EH (cell line): ENCODE results near the gene CACNA1A.
"Not testable (repeated sequence)": the region's sequence is repeated elsewhere in the genome, so short reads cannot be mapped to it uniquely, and the experiment has no call there.

Experiments
- DNase-seq: peaks from one replicate; pipeline ENCODE4 v3.0.0-alpha.2; 2015; ENCODE audit warnings: low read depth

The CACNA1A gene

DNA sequence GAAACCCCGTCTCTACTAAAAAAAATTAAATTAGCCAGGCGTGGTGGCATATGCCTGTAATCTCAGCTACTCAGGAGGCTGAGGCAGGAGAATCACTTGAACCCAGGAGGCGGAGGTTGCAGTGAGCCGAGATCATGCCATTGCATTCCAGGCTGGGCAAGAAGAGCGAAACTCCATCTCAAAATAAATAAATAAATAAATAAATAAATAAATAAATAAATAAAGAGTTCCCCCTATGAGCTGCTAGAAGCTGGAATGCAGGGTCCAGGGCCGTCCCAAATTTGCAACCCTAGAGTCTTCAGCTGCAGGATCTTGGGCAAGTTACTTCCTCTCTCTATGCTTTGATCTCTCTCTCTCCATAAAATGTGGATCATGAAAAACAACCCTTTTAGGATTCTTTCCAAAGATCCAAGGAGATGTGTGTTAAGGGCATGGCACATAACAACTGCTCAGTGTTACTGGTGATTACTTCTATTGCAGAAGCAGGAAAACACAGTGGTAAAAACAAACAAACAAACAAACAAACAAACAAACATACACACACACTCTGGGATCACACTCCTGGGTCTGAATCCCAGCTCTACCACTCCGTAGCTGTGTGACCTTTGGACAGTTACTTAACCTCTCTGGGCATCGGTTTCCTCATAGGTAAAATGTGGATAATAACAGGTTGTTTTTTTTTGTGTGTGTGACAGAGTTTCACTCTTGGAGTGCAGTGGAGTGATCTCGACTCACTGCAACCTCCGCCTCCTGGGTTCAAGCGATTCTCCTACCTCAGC lies 78.8 kb downstream of the CACNA1A start:
- DNase-seq, result no peak

- DNase-seq, result not testable (repeated sequence)
These were observed 80.4 kb downstream of the CACNA1A start for GRCh38 chr19:13425875-13426274.

DNA sequence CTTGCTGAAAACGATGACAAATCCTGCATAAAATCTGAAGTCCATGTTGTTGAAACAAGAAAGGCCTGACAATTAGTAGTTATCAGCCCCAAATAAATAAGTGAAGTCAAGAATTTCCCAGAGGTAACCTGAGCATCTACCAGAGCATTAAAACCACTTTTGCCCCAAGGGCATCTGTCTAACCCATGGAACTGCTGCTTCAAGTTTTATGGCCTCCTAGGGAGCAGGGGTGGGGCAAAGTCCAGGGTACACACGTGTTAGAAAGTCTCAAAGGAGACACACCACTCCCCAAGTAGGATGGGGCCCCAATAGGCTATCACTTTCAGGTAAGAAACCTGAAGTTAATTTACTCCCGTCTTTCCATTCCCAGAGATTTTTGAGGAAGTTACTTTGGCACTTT lies 81.1 kb downstream of the CACNA1A start:
- no peak for DNase-seq

GRCh38 chr19:13420780-13421179 lies 85.5 kb downstream of the CACNA1A start:
- no peak for DNase-seq

DNA sequence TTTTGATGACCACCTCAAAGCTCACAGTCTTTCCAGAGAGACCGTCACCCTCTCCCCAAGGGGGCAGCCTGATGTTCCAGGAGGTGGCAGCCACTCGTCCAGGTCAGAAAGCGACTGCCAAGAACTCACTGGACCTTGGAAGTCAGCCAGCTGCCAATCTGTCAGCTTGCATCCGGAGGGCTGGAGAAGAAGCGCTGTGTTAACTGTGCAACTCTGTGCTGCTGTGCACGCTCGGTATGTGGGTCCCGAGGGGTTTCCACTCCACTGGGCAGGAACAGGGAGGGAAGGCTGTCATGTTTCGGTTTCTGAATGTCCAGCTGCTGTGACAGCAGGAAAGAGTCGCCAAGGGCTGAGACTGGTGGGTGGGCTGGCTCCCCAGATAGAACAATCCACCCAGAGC lies 89.2 kb downstream of the CACNA1A start:
- no peak for DNase-seq

- no peak for DNase-seq
These were observed 94.4 kb downstream of the CACNA1A start for GRCh38 chr19:13411899-13412298.

DNA sequence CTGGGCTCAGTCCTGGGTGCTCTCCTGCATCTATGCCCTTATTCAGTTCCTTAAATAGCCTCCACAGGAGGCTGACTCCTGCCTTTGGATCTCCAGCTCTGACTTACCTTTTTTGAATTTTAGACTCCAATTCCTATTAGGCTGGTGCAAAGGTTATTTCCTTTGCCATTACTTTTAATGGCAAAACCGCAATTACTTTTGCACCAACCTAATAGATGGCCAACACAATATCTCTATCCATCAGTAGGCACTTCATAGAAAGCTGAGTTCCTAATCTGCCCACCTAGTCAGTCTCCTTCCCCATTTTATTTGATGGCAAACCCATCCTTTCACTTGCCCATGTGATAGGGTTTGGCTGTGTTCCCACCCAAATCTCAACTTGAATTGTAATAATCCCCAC lies 95.3 kb downstream of the CACNA1A start:
- DNase-seq, result no peak

DNA sequence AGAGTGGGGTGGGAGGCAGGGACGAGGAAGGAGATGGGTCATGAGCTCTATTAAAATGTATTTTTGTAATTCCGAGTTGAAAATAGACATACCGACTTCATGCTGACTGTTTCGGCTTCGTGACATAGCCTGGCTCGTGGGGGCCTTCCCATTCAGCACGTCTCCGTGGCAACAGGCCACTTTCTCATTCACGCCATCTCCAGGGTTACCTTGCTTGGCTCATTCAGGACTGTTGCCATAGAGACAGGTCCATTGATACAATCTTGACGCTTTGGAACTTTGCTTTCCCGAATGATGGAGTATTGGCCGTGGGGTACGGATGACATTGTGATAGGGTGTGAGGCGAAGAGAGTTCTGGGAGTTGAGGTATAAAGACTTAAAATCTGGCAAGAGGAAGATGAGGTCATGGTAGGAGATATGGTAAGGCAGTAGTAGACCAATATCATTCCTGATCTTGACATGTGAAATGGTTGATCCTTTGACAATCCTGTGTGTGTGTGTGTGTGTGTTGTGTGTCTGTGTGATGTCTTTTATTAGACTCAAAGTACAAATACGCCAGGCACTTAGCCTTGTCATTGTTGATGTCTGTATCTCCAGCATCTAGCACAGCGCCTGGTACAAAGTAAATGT lies 97.3 kb downstream of the CACNA1A start:
- no peak for DNase-seq

DNA sequence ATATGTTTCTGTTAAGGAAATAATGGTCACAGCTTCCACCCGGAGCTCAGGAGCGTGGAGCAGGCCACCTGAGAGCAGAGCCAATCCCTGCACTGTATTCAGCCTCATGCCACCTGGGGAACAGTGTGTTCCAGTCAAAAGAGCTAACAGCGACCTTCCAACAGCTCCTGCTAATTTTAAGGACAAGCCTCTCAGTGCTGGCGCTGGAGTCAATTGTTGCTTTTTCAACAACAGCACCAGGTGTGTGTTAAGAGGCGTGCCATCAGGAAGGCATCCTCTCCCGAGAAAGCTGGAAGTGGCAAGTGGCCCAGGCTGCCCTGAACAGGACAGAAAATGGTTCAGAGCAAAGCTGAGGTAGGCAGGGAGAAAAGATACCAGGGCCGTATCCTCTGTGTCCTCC lies 102.0 kb downstream of the CACNA1A start:
- no peak for DNase-seq

DNA sequence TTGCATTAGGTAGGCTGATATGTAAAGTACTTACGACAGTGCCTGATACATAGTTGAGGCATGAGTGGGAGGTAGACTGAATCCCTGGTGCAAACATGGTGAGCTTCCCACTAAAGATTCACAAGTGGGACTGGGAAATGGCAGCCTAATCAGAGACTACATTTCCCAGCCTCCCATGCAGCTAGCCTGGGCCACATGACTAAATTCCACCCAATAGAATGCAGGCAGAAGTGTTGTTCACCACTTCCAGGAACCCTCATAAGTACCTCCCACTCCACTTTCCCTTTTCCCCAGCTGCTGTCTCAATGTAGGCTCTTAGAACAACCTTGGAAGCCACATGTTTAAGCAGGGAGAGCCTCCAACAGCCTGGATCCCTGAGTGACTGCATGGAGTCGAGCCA lies 104.9 kb downstream of the CACNA1A start:
- DNase-seq, result peak; percentile 36

GRCh38 chr19:13400296-13400695 lies 106.0 kb downstream of the CACNA1A start:
- no peak for DNase-seq

DNA sequence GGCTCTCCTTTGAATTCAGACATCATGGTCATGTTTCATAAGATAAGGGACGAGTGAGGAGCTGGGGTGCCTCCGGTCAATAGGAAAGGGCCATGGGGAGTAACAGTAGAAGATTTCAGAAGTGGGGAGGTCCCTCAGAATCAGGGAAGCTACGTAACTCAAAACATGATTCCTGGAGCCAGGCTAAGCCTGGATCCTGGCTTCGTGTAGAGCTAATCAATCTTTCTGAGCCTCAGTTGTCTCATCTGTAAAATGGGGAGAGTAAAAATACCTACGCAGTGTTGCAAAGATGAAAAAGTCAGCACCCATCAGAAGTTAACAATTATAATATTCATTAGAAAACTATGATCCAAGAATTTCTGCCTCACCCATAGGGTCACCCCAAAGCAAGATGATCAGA lies 106.5 kb downstream of the CACNA1A start:
- DNase-seq, result no peak

DNA sequence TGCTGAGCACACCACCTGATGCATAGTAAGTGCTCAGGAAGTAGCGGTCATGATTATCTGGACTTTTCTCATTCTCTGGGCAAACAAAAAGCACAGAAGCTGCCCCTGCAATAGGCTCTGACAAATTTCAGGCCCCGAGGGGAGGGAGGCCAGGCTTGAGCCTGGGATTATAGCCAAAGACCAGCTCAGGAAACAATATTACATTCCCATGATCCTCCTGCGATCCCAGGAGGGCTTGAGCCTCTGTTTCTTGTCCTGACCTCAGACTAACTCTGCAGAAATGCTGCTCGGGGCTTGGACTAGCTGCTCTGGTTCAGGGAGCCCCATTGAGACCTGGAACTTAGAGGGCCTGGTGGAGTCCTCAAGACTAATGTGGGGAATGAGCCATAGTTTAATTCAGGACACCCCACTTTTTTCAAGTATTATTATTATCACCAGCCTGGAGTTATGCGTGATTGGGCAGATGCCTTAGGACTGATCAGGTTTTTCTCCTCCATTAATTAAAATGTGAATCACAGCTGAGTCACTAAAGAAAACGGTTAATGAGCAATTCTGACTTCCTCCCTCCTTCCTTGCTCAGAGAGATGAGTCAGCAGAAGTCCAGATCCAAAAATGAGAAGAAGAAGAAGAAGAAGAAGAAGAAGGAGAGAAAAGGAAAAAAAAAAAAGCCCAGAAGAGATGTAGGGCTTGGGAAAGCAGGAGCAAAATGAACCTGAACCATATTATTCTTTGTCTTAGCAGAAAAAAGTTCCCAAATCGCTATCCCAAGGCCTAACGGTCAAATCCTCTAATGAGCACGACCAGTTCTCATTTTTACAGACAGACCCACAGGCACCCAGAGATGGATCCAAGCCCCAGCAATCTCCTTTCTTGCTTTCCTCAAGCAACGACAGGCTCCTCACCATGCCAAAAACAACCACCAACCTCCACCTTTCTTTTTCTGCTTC lies 107.2 kb downstream of the CACNA1A start:
- DNase-seq, result peak; percentile 92

- DNase-seq, result no peak
These were observed 108.1 kb downstream of the CACNA1A start for GRCh38 chr19:13398182-13398581.

- DNase-seq, result peak; percentile 69
These were observed 109.8 kb downstream of the CACNA1A start for GRCh38 chr19:13396250-13397080.

DNA sequence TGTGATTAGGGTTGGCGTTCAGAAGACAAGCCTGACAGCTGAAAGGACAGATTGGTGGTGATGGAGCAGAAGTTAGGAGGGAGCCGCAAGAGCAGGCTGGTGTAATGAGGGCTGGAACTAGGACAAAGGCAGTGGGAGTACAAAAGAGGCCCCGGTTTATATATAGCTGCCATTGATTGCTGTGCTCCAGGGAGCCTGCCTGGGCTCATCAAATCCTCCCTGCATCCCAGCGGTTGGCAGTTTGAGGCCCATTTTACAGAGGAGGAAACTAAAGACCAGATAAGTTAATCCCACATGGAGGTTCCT lies 123.7 kb downstream of the CACNA1A start:
- DNase-seq, result no peak

DNA sequence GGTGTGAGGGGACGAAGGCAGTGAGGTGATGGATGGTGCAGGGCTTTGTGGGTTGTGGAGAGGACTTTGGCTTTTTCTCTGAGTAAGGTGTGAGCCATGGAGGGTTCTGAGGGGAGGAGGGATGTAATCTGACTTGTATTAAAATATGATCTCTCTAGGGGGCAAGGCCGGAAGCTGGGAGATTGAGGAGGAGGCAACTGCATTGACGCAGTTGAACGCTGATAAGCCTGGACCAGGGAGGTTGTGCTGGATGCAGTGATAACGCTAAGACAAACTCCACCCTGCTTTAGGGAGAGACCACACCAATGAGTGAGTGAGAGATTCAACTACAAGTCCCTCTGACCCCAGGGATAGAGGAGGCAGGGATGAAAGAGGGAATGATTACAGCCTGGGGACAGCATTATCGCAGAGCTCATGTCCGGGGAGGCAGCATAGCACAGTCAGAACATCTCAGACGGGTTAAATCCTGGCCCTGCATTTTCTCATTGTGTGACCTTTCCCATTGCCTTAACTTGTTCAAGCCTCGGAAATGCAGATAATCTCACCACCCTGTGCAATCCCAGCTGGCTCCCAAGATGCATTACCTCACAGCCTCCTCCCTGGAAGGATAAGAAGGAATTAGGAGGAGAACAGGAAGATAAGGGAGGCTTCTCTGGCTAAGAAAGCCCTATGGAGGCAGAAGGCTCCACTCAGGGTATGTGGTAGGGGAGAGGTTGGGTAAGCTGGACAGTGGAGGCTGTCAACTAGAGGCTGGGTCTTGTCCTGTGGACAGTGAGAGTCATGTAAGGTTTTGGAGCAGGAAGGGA lies 124.2 kb downstream of the CACNA1A start:
- DNase-seq, result no peak

GRCh38 chr19:13376537-13376936 lies 129.7 kb downstream of the CACNA1A start:
- DNase-seq, result no peak

- no peak for DNase-seq
These were observed 132.7 kb downstream of the CACNA1A start for GRCh38 chr19:13373599-13373998.

GRCh38 chr19:13370948-13371347 lies 135.3 kb downstream of the CACNA1A start:
- no peak for DNase-seq

- peak; percentile 50 for DNase-seq
These were observed 139.6 kb downstream of the CACNA1A start for GRCh38 chr19:13366529-13367143.
